Measurements from ENCODE around the gene ZNF428. TPM values are rescaled to one million over a fixed set of nuclear protein-coding genes. Genes with fewer than 3 reads are reported as not detected.

The ZNF428 gene
- total and polyA plus RNA-seq, 2 donors from 2014 or later: 44.3 to 95.4 TPM

GRCh38 chr19:43662487-43662886 is 43.1 kb upstream of the ZNF428 start:
- Histone ChIP-seq H3K27me3 (ENCODE audit: control insufficient read depth, insufficient read depth, low read length) (no peaks in the 10 kb centered on the region), H3K27ac (ENCODE audit: low read depth in 2 of 2, low read length in 2 of 2) (no peak overlapping the region), H3K9me3 (ENCODE audit: control insufficient read depth in 2 of 3, insufficient read depth in 1 of 3, low read length in 3 of 3) (peaks cover 0 to 6% (median 0%) of the 10 kb centered on the region in 3 donors), H3K36me3 (ENCODE audit: control insufficient read depth in 2 of 3, insufficient read depth in 3 of 3, low read length in 3 of 3) (no peaks in the 10 kb centered on the region), H3K4me3 (ENCODE audit: low read length in 3 of 3) (no peak overlapping the region), H3K4me1 (ENCODE audit: control insufficient read depth in 2 of 3, insufficient read depth in 2 of 3, low read depth in 1 of 3, low read length in 3 of 3) (peaks cover 0 to 2% (median 0%) of the 10 kb centered on the region in 3 donors), H3K9ac (ENCODE audit: low read length in 3 of 3) (no peak overlapping the region)
- FAIRE-seq: no peak
- TF ChIP-seq CTCF (IDR thresholded peaks at IDR 0.05; ENCODE audit: borderline replicate concordance, extremely low read depth, insufficient read depth): no peak
- intact Hi-C loops (cut with DNase I): no loop called here
- no peak for DNase-seq

- no peak for FAIRE-seq
- TF ChIP-seq CTCF (IDR thresholded peaks at IDR 0.05; ENCODE audit: borderline replicate concordance, extremely low read depth, insufficient read depth): no peak
- Histone ChIP-seq H3K27ac (ENCODE audit: low read depth in 2 of 2, low read length in 2 of 2) (no peak overlapping the region), H3K4me3 (ENCODE audit: low read length in 3 of 3) (no peak overlapping the region), H3K27me3 (ENCODE audit: control insufficient read depth, insufficient read depth, low read length) (no peaks in the 10 kb centered on the region), H3K4me1 (ENCODE audit: control insufficient read depth in 2 of 3, insufficient read depth in 2 of 3, low read depth in 1 of 3, low read length in 3 of 3) (no peaks in the 10 kb centered on the region), H3K9ac (ENCODE audit: low read length in 3 of 3) (no peak overlapping the region), H3K36me3 (ENCODE audit: control insufficient read depth in 2 of 3, insufficient read depth in 3 of 3, low read length in 3 of 3) (no peaks in the 10 kb centered on the region), H3K9me3 (ENCODE audit: control insufficient read depth in 2 of 3, insufficient read depth in 1 of 3, low read length in 3 of 3) (peaks cover 0 to 6% (median 0%) of the 10 kb centered on the region in 3 donors)
- no peak for DNase-seq
- intact Hi-C loops (cut with DNase I): no loop called here
These were observed 41.5 kb upstream of the ZNF428 start for GRCh38 chr19:43660971-43661360.

GRCh38 chr19:43660301-43660970 is 41.0 kb upstream of the ZNF428 start:
- FAIRE-seq: no peak
- TF ChIP-seq CTCF (IDR thresholded peaks at IDR 0.05; ENCODE audit: borderline replicate concordance, extremely low read depth, insufficient read depth): no peak
- no peak for DNase-seq
- Histone ChIP-seq H3K36me3 (ENCODE audit: control insufficient read depth in 2 of 3, insufficient read depth in 3 of 3, low read length in 3 of 3) (no peaks in the 10 kb centered on the region), H3K27me3 (ENCODE audit: control insufficient read depth, insufficient read depth, low read length) (no peaks in the 10 kb centered on the region), H3K9me3 (ENCODE audit: control insufficient read depth in 2 of 3, insufficient read depth in 1 of 3, low read length in 3 of 3) (peaks cover 0 to 6% (median 0%) of the 10 kb centered on the region in 3 donors), H3K4me1 (ENCODE audit: control insufficient read depth in 2 of 3, insufficient read depth in 2 of 3, low read depth in 1 of 3, low read length in 3 of 3) (no peaks in the 10 kb centered on the region), H3K4me3 (ENCODE audit: low read length in 3 of 3) (no peak overlapping the region), H3K9ac (ENCODE audit: low read length in 3 of 3) (no peak overlapping the region), H3K27ac (ENCODE audit: low read depth in 2 of 2, low read length in 2 of 2) (no peak overlapping the region)
- intact Hi-C loops (cut with DNase I): no loop called here

GRCh38 chr19:43658494-43658893 is 39.1 kb upstream of the ZNF428 start:
- H3K36me3 ChIP-seq (ENCODE audit: control insufficient read depth in 2 of 3, insufficient read depth in 3 of 3, low read length in 3 of 3): no peaks in the 10 kb centered on the region
- peaks cover 0 to 6% (median 0%) of the 10 kb centered on the region in 3 donors for H3K9me3 ChIP-seq (ENCODE audit: control insufficient read depth in 2 of 3, insufficient read depth in 1 of 3, low read length in 3 of 3)
- H3K4me1 ChIP-seq (ENCODE audit: control insufficient read depth in 2 of 3, insufficient read depth in 2 of 3, low read depth in 1 of 3, low read length in 3 of 3): no peaks in the 10 kb centered on the region
- H3K4me3 ChIP-seq (ENCODE audit: low read length in 3 of 3): no peak overlapping the region
- no peaks in the 10 kb centered on the region for H3K27me3 ChIP-seq (ENCODE audit: control insufficient read depth, insufficient read depth, low read length)
- DNase-seq: no peak
- intact Hi-C loops (cut with DNase I): no loop called here
- no peak for FAIRE-seq
- H3K9ac ChIP-seq (ENCODE audit: low read length in 3 of 3): no peak overlapping the region
- no peak overlapping the region for H3K27ac ChIP-seq (ENCODE audit: low read depth in 2 of 2, low read length in 2 of 2)
- TF ChIP-seq CTCF (IDR thresholded peaks at IDR 0.05; ENCODE audit: borderline replicate concordance, extremely low read depth, insufficient read depth): no peak

Measured in kidney (tissue), 14 donors.